NCI-H1092 treated with DMSO at 0.1 percent for 48 hours (cell line): Measurements from ENCODE around the gene GREB1.
"Not testable (repeated sequence)": the region's sequence is repeated elsewhere in the genome, so short reads cannot be mapped to it uniquely, and the experiment has no call there.

ENCODE experiments used
- DNase-seq: peaks from one replicate; lab custom pipeline; 2025; lab: John Stamatoyannopoulos, UW

The GREB1 gene

GRCh38 chr2:11639503-11639902, 105.7 kb downstream of the GREB1 start:
- DNase-seq: no peak

DNA sequence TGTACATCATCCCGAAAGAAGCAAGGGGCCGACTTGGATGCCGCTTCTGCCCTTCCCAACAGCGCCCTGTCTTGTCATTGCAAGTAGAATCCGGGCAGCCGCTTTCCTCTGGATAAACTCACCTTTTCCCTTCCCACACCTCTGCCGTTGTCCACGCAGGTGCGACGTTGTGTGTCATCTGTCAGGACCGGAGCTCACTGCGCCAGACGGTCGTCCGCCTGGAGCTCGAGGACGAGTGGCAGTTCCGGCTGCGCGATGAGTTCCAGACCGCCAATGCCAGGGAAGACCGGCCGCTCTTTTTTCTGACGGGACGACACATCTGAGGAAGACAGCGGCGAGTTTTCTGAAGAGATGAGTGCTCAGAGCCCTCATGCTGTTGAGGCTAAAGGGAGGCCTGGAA, 106.3 kb downstream of the GREB1 start:
- no peak for DNase-seq

GRCh38 chr2:11642972-11643371, 109.1 kb downstream of the GREB1 start:
- no peak for DNase-seq

DNA sequence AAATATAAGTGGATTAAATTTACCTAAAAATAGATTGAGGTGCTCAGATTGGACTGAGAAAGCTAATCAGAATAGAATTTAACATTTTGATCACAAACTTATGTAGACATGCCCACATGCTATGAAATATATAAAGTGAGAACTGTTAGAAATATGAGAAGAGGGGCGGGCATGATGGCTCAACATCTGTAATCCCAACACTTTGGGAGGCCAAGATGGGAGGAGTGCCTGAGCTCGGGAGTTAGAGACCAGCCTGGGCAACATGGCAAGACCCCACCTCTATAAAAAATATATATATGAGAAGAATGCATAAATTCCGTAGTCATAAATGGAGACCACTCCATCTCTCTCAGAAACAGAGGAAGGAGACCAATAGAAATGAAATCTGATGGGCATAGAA, 110.4 kb downstream of the GREB1 start:
- DNase-seq: no peak

DNA sequence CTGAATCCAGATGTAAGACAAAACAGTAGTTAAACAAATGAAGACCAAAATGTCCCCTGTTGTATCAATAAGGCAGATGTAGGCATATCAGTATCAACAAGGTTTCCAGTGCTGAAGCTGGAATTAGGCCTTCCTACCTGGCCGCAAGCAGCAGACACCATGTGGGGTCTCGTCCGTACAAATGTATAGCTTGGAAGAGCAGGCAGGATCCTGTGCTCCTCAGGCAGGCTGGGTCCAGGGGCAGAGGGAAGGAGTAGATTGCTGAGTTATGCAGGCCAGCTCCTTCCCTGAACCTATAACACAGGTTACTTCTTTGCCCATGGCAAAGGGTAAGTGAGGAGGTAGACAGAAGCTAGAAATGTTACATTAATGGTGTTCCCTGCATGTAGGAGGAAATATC, 112.7 kb downstream of the GREB1 start:
- no peak for DNase-seq

- no peak for DNase-seq
These were observed 114.2 kb downstream of the GREB1 start for GRCh38 chr2:11647834-11648600.

- no peak for DNase-seq
These were observed 115.2 kb downstream of the GREB1 start for GRCh38 chr2:11649093-11649492.

DNA sequence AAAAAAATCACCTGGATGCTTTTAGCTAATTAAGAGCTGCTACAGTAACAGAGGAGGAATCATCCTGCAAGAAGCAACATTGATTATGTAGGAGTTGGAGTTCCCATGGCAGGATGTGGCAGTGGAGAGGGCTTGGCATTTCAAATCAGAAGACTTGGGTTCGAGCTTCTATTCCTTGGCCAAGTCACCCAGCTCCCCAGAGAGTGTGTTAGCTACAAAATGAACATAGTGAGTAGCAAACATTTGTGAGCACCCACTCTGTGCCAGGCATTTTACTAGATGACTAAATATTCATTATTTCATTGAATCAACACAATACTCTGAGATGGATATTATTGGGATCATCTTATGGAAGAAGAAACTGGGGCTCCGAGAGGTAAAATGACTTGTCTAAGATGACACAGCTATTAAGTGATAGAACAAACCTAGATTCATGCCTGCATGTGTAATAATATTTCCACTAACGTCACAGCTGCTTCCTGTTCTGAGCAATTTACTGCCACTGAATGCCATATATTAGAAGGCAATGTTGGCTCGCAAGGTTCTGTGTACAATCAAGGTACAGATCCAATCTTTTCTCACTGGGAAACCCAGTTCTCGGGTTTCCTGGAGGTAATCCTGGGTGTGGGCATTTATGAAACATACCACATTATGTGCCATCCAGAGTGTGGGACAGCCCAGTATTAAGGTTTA, 118.2 kb downstream of the GREB1 start:
- no peak for DNase-seq

GRCh38 chr2:11652553-11652952, 118.7 kb downstream of the GREB1 start:
- DNase-seq: no peak

DNA sequence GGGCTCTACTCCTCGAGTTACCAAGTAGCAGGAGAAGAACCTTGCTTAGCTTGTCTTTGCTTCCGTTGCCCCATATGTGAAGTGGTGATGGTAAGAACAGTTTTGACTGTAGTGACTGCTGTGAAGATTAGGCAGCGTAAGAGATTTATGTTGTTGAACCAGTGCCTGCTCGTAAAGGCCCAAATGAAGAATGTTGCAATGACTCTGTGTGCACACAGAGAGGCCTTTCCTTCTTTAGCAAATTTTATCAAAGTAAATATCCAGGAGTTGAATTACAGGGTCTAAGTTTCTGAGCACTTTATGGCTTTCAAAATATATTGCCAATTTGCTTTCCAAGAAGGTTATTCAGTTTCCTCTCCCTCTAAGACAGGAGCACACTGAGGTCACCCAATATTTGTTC, 121.7 kb downstream of the GREB1 start:
- DNase-seq: no peak

DNA sequence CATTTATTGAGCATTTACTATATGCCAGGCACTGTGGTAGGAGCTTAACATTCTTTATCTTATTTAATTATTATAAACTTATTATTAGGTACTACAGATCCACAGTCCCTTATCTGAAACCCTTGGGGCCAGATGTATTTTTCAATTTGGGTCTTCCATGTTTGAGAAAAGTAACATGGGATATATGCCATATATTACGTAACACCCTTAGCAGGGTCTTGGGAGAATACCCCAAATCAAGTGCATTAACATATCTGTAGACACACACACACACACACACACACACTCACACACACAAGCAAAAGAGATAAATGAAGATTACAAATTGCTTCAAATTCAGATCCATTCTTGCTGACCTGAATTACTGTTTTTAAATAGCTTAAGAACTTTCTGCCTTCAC, 122.4 kb downstream of the GREB1 start:
- no peak for DNase-seq

DNA sequence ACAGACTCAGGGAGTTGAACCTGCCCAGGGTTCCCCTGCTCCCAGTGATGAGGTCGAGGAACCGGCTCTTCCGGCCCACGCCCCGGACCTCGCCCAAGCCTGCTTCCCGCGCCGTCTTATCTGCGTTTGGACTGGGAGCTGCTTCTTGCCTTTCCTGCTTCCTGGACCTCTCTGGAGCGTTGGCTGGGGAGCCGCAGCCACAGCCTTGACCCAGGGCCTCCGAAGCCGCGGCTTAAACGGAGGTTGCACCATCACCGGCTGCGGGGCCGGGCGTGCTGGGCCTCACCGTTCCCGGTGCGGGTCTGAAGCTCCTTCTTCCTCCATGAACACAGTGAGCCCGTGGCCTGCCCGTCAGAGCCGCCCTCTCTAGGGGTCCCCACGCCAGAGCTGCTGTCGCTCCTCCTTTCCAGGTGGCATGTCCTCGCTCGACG, 122.8 kb downstream of the GREB1 start:
- no peak for DNase-seq

DNA sequence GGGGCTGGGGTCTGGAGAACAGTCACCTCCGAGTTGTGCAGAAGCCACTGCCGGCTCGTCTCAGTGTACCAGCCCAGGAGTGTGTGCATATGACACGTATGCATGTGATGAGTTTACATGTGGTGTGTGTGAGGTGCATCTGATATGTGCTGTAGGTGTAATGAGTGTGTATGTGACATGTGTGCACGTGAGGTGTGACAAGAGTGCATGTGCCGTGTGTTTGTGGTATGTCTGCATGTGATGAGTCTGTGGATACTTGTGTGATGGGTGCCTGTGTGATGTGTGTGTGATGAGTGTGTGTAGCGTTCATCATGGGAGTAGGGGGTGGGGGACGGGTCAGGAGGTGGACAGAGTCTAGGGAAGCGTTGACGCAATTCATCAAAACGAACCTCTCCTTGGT, 123.3 kb downstream of the GREB1 start:
- no peak for DNase-seq

- no peak for DNase-seq
These were observed 123.8 kb downstream of the GREB1 start for GRCh38 chr2:11657646-11658045.

GRCh38 chr2:11658208-11659114, 124.6 kb downstream of the GREB1 start:
- no peak for DNase-seq

GRCh38 chr2:11659115-11659475, 125.2 kb downstream of the GREB1 start:
- DNase-seq: no peak

DNA sequence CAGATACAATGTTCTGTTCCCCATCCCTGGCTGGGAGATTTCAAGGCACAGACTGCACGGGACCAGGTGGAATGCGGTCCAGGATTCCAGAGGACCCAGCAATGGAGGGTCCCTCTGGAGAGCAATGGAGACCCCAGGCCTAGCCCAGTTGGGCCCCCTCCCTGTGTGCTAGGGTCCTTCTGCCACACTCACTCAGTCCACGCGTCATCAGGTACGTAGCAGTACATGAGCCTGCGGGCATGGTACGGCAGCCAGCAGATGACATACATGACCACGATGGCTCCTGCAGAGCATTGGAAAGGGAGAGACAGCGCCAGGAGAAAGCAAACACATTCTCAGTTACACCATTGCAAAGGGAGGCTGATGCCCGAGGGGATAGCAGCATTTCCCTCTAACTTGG, 126.0 kb downstream of the GREB1 start:
- no peak for DNase-seq

DNA sequence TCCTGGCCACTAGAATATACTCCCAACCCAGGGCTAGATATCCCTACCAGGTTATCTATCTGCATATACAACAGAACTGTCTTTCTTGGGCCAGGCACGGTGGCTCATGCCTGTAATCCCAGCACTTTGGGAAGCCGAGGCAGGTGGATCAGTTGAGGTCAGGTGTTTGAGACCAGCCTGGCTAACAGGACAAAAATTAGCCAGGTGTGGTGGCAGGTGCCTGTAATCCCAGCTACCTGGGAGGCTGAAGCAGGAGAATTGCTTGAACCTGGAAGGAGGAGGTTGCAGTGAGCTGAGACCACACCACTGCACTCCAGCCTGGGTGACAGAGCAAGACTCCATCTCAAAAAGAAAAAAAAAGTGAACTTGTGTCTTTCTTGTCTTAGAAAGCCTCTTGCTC, 126.6 kb downstream of the GREB1 start:
- DNase-seq: not testable (repeated sequence)

- no peak for DNase-seq
These were observed 128.1 kb downstream of the GREB1 start for GRCh38 chr2:11661891-11662435.

DNA sequence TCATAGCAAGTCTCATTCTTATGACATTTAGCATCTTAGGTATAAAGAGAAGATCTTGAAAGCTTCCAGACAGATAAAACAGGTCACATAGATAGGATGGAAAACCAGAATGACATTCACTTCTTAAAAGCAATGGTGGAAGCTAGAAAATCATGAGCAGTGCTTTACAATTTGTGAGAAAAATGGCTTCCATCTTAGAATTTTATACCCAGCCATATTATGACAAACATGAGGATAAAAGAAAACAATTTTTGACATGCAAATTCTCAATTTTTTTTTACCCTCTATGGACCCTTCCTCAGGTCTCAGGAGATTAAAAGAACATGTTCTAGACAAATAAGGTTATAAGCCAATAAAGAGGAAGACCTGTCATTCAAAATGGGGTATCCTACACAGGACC, 129.0 kb downstream of the GREB1 start:
- no peak for DNase-seq

GRCh38 chr2:11663427-11663826, 129.6 kb downstream of the GREB1 start:
- DNase-seq: no peak

GRCh38 chr2:11665028-11665427, 131.2 kb downstream of the GREB1 start:
- DNase-seq: no peak
